Nephron progenitor cell (in vitro differentiated cells): ENCODE results near the gene TAF11.
"Not testable (repeated sequence)": the region's sequence is repeated elsewhere in the genome, so short reads cannot be mapped to it uniquely, and the experiment has no call there.

ENCODE experiments used
- DNase-seq: peaks from one replicate; pipeline ENCODE4 v3.0.0; 2021
- H3K27ac Mint-ChIP-seq: 2 replicates; pipeline ENCODE4 v1.8.0; 2021; ENCODE audit warnings: mild to moderate bottlenecking, moderate library complexity, mixed read lengths
- H3K27me3 Mint-ChIP-seq: 2 replicates; pipeline ENCODE4 v1.8.0; 2021; ENCODE audit warnings: mild to moderate bottlenecking, low read depth, mixed read lengths; ENCODE audit not compliant: poor library complexity
- H3K36me3 Mint-ChIP-seq: 2 replicates; pipeline ENCODE4 v1.8.0; 2021; ENCODE audit warnings: low read depth, mixed read lengths
- H3K4me1 Mint-ChIP-seq: 2 replicates; pipeline ENCODE4 v1.8.0; 2021; ENCODE audit warnings: mixed read lengths
- H3K4me3 Mint-ChIP-seq: 2 replicates; pipeline ENCODE4 v1.8.0; 2021; ENCODE audit warnings: mild to moderate bottlenecking, moderate library complexity, mixed read lengths
- H3K9me3 Mint-ChIP-seq: 2 replicates; pipeline ENCODE4 v1.8.0; 2021; ENCODE audit warnings: mild to moderate bottlenecking, moderate library complexity, mixed read lengths
- TF ChIP-seq, protein P1 (sequence below): fragments of 200-600 bp; sonication (generic); IDR thresholded peaks from 2 replicates; pipeline ENCODE4 v1.5.0; 2021; ENCODE audit warnings: antibody characterized with exemption

Gene TAF11

DNA sequence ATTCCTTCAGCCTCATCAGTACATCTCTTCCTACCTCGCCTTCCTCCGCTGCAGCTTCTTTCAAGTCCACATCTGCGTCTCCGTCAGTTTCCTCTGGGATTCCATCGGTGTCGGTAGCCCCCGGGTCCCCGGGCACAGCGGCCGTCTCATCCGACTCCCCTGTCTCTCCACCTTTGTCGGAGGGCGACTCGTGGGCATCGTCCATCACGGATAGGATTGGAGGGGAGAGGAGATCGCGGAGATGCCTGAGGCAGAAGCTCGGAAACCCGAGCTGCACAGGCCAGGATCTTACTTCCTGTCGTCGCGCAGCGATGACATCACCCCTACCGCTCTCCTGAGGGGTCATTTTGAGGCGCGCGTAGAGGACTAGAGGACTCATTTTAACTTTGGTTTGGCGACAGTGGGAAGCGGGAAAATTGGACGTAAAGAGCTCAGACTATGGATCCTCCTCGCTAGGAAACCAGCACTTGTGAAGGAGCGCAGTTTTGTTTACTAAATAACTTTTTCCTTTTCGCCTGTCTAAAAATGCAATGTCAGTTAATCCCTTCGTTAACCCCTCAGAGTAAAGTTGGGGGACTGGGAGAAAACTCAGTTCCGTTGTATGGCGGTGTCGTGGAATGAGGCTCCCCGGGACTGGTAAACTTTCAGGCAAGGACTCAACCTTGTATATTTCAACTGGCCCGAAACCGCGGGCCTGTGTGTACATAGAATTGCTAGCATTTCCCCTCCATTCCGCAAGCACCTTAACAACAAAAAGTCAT lies at the start of gene TAF11:
TAF11 (minus strand) TSS at position 290 of the 761 bp plus-strand sequence; CDS start at position 205, 85 bp downstream.
- TF ChIP-seq, protein P1, sequence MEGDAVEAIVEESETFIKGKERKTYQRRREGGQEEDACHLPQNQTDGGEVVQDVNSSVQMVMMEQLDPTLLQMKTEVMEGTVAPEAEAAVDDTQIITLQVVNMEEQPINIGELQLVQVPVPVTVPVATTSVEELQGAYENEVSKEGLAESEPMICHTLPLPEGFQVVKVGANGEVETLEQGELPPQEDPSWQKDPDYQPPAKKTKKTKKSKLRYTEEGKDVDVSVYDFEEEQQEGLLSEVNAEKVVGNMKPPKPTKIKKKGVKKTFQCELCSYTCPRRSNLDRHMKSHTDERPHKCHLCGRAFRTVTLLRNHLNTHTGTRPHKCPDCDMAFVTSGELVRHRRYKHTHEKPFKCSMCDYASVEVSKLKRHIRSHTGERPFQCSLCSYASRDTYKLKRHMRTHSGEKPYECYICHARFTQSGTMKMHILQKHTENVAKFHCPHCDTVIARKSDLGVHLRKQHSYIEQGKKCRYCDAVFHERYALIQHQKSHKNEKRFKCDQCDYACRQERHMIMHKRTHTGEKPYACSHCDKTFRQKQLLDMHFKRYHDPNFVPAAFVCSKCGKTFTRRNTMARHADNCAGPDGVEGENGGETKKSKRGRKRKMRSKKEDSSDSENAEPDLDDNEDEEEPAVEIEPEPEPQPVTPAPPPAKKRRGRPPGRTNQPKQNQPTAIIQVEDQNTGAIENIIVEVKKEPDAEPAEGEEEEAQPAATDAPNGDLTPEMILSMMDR, result no peak
- peak; percentile 90 for DNase-seq
- no peaks in the 10 kb centered on the region for H3K9me3 Mint-ChIP-seq
- peaks cover 50% of the 10 kb centered on the region for H3K4me1 Mint-ChIP-seq
- peak within 1 kb of the TSS; percentile 100 for H3K27ac Mint-ChIP-seq
- H3K27me3 Mint-ChIP-seq, result no peaks in the 10 kb centered on the region
- H3K36me3 Mint-ChIP-seq, result peaks cover 28% of the 10 kb centered on the region
- peak within 1 kb of the TSS; percentile 100 for H3K4me3 Mint-ChIP-seq

- Mint-ChIP-seq H3K27me3 (no peaks in the 10 kb centered on the region), H3K27ac (no peak overlapping the region), H3K4me3 (no peak overlapping the region)
These were observed 46.7 kb upstream of the TAF11 start for GRCh38 chr6:34934516-34934915.

GRCh38 chr6:34932202-34932601 lies 44.4 kb upstream of the TAF11 start:
- H3K4me3 Mint-ChIP-seq, result not testable (repeated sequence)

More at GRCh38 chr6:34934516-34934915, 46.7 kb upstream of the TAF11 start:
- H3K9me3 Mint-ChIP-seq, result no peaks in the 10 kb centered on the region
- H3K36me3 Mint-ChIP-seq, result peaks cover 20% of the 10 kb centered on the region
- no peaks in the 10 kb centered on the region for H3K4me1 Mint-ChIP-seq
- TF ChIP-seq, protein P1, result no peak
- DNase-seq, result no peak

DNA sequence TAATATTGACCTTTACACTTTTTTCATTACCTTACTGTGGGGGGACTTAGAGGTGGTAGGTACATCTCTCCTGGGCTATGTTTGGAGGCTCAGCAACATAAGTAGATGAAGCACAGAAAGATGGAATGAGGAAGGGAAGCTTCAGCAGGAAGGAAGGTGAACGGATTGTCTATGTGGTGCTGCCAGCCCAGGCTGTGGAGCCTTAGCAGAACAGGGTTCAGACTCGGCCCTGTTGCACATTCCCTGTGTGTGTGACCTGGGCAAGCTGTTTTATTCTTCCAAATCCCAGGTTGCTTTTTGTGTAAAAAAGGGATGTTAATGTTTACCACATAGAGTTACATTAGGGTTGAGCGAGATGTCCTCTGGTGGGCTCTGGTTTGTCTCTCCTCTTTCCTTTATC lies 42.4 kb upstream of the TAF11 start:
- no peaks in the 10 kb centered on the region for H3K9me3 Mint-ChIP-seq
- H3K27me3 Mint-ChIP-seq, result peaks cover 3% of the 10 kb centered on the region
- no peak for DNase-seq
- H3K36me3 Mint-ChIP-seq, result peaks cover 20% of the 10 kb centered on the region
- peaks cover 10% of the 10 kb centered on the region for H3K4me1 Mint-ChIP-seq
- no peak overlapping the region for H3K4me3 Mint-ChIP-seq
- TF ChIP-seq, protein P1, result no peak
- H3K27ac Mint-ChIP-seq, result no peak overlapping the region

More at GRCh38 chr6:34932202-34932601, 44.4 kb upstream of the TAF11 start:
- H3K9me3 Mint-ChIP-seq, H3K27me3 Mint-ChIP-seq, DNase-seq, H3K27ac Mint-ChIP-seq, H3K4me1 Mint-ChIP-seq: not testable (repeated sequence)
- peaks cover 20% of the 10 kb centered on the region for H3K36me3 Mint-ChIP-seq

DNA sequence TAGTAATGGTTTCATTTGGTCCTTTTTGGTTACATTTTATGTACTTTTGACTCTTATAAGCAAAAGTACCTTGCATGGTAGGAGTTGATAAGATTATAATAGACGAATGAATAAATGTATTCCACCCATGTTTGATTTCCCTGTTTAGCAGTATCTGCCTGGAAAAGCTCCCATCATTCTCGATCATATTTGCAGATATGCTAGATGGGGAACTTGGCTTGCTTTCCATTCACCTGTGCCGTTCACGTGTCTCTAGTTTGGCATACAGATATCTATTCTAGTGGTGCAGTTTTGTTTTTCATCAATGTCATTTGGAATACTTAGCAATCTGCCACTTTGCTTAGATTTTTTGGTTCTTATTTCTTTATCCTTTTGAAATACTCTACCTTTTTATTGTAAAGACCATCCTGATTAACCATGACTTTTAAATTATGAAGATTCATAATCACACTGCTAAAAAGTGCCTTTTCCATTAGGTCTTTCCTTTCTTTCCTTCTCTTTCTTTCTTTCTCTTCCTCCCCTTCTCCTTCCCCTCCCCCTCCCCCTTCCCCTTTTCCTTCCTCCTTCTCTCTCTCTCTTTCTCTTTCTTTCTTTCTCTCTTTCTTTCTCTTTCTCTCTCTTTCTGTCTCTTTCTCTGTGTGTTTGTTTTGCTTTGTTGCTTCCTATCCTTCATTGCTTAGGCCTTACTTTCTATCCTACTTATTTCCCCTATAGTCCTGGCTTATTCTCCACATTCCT lies 41.6 kb upstream of the TAF11 start:
- Mint-ChIP-seq H3K27ac (no peak overlapping the region), H3K4me1 (peaks cover 14% of the 10 kb centered on the region), H3K36me3 (peaks cover 14% of the 10 kb centered on the region), H3K27me3 (peaks cover 3% of the 10 kb centered on the region), H3K4me3 (no peak overlapping the region), H3K9me3 (no peaks in the 10 kb centered on the region)
- DNase-seq, result no peak
- TF ChIP-seq, protein P1, result no peak

DNA sequence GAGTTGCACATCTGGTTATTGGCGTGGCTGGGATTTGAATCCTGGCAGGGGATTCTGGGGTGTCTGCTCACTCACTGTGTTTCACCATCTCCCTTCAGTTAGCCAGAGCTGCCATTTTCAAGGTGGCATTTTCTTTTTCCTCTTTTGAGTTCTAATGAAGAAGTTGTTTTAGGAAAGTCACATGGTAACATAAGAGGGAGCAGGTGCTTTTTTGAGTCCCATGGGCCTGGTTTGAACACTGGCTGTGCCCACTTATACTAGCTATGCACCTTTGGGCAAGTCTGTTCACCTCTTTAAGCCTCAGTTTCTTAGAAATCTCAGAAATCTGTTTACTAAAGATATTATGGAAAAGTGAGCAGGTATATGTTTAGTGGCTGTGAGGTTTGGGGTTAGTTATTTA lies 40.9 kb upstream of the TAF11 start:
- TF ChIP-seq, protein P1, result no peak
- H3K4me3 Mint-ChIP-seq, result no peak overlapping the region
- peaks cover 14% of the 10 kb centered on the region for H3K4me1 Mint-ChIP-seq
- H3K27me3 Mint-ChIP-seq, result peaks cover 5% of the 10 kb centered on the region
- no peak overlapping the region for H3K27ac Mint-ChIP-seq
- no peak for DNase-seq
- H3K9me3 Mint-ChIP-seq, result no peaks in the 10 kb centered on the region
- H3K36me3 Mint-ChIP-seq, result peaks cover 12% of the 10 kb centered on the region
